HG03066 (cell line): ENCODE results near the gene SECISBP2.
"Not testable (repeated sequence)": the region's sequence is repeated elsewhere in the genome, so short reads cannot be mapped to it uniquely, and the experiment has no call there.

Experiments used
- ATAC-seq: cut with Tn5 transposase; IDR thresholded peaks from one replicate; pipeline ENCODE4 v1.9.1; 2021; ENCODE audit warnings: low read depth; ENCODE audit not compliant: unreplicated experiment

SECISBP2 gene

DNA sequence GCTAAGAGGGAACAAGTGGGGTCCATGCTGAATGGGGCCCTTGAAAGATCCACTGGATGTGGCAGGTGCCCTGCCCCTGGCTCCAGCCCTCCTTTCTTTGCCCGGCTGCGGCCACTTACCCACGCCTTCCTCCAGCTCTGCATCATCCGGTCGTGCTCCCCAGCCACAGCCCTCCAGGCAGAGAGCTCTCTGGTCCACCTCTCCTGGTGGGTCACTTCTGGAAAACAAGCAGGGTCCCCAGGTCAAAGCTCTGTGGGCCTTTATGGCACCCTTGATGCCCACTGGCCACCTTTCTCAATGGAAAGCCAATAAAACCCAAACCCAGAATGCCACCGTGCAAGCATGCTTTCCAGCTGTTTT is 45.0 kb downstream of the SECISBP2 start:
- no peak for ATAC-seq

- no peak for ATAC-seq
Observed at GRCh38 chr9:89363921-89364665, 45.8 kb downstream of the SECISBP2 start.

- ATAC-seq, result no peak
Observed at GRCh38 chr9:89364666-89365531, 46.6 kb downstream of the SECISBP2 start.

- ATAC-seq, result no peak
Observed at GRCh38 chr9:89365532-89365912, 47.2 kb downstream of the SECISBP2 start.

GRCh38 chr9:89366711-89367110 is 48.4 kb downstream of the SECISBP2 start:
- no peak for ATAC-seq

DNA sequence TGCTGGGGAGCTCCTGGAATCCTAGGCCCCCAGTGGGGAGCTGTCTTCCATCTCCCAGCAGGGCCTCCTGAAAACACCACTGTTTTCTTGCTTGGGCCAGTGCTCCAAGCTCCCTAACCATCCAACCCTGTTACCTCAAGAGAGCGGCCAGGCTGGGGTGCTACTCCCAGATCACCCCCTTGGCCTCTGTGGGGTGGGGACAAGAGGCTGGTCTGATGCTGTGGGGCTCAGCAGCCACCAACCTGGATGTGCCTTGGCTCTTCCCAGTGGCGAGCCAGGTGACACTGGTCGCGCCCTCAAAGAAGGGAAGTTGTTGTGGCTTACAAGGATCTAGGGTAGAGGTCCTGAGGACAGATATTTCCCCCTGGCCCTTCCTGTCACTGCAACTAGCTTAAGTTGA is 49.0 kb downstream of the SECISBP2 start:
- no peak for ATAC-seq

GRCh38 chr9:89367726-89368437 is 49.6 kb downstream of the SECISBP2 start:
- no peak for ATAC-seq

DNA sequence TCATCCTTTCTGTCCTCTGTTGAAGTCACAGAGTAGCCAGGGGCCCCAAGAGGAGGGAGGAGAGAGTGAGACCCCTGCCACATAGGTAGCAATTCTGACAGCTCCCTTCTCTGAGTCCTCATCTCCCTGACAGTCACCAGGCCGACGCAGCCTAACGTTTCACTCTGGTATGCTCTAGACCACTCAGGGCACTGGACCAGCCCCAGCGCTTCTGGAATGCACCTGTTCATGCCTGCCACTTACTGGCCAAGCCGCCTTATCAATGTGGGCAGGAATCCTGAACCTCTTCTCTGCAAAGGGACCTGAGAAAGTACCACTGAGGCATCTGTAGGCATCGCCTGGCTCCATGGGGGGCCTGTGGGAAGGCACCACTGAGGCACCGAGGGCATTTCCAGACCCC is 50.2 kb downstream of the SECISBP2 start:
- ATAC-seq, result no peak

- ATAC-seq, result no peak
Observed at GRCh38 chr9:89368978-89369377, 50.7 kb downstream of the SECISBP2 start.

GRCh38 chr9:89370593-89370992 is 52.3 kb downstream of the SECISBP2 start:
- no peak for ATAC-seq

DNA sequence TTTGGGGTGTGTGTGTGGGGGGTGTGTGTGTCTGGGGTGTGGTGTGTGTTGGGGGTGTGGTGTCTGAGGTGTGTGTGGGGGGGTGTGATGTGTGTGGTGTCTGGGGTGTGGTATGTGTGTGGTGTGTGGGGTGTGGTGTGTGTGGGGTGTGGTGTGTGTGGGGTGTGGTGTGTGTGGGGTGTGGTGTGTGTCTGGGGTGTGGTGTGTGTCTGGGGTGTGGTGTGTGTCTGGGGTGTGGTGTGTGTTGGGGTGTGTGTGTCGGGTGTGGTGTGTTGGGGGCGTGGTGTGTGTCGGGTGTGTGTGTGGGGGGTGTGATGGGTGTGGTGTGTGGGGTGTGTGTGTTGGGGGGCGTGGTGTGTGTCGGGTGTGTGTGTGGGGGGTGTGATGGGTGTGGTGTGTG is 53.5 kb downstream of the SECISBP2 start:
- ATAC-seq, result not testable (repeated sequence)

- no peak for ATAC-seq
Observed at GRCh38 chr9:89372230-89372816, 54.0 kb downstream of the SECISBP2 start.

DNA sequence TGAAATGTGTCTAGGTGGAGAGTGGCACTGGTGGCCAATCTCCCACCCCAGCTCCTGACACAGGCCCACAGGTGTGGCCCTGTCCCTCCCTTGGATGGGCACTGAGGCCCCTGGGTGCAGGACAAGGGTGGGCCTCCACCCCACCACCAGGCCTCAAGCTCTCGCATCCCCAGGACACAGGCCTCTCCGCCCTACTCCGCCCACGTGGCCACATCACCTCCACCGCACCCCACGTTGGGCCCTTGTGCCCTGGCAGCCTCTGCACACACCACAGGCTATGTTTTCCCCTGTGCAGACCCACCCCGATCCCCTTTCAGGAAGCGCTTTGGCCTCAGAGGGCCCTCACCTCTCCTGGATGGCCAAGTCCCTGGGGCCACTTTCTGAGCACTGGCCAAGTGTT is 54.7 kb downstream of the SECISBP2 start:
- ATAC-seq, result no peak

DNA sequence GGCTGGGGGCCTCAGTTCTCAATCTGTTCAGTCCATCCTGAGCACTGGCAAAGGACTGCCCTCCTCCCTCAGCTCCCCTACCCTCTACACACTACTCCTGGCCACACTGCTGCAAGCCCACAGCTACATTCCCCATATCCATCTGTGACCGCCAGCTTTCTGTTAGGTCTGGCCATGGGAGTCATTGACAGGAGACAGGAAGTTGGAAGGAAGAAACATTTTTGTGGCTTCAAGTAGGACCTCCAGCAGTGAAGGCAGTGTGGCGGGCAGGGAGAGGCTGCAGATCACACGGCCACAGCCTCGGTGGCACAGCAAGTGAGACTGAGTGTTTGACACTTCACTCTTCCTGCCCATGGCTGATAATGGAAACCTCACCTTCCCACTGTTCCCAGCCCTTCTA is 55.9 kb downstream of the SECISBP2 start:
- ATAC-seq, result no peak

DNA sequence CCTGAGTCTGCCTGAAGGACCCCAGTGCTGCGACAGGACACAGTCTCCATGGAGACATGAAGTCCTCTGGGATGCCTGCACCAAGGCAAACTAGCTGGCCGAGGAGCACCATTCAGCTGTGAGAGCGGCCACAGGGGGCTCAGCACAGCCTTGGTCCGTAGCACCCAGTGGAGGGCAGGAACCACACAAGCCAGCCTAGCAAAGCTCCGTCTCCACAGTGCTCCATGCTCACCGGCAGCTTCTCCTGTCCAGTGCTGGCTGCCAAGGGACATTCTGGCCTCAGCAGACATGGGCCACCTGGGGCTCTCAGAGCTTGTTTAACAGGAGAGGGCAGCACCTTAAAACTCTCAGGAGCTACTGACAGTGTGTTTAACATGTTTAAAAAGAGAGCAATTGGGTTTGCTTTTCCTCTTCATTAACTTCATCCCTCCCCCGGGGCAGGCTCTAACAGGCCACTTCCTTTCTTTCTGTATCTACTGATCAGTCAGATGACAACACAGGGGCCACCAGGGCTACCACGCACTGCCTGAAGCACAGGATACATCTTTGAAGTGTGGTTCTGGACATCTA is 57.0 kb downstream of the SECISBP2 start:
- ATAC-seq, result peak; percentile 62

GRCh38 chr9:89376286-89376685 is 58.0 kb downstream of the SECISBP2 start:
- no peak for ATAC-seq

GRCh38 chr9:89376741-89377351 is 58.5 kb downstream of the SECISBP2 start:
- ATAC-seq, result no peak

GRCh38 chr9:89377411-89377810 is 59.1 kb downstream of the SECISBP2 start:
- ATAC-seq, result no peak

DNA sequence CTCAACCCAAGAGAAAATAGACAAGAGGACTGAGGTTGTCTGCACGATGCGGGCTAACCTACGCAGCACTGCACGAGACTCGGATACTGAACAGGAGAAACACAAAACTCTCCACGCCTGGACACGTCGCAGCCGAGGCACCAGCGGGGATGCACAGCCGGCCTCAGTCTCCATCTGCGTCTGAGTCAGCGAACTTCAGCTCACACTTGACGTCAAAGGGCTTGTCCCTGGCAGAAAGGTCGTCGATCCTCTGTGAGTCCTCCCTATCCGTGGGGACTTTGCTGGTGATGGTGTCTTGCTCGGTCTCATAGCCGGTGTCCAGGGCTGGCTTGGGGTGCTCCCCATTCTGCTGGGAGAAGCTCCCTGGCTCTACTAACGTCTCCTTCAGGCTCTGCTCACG is 60.2 kb downstream of the SECISBP2 start:
- ATAC-seq, result no peak

GRCh38 chr9:89379031-89379430 is 60.7 kb downstream of the SECISBP2 start:
- ATAC-seq, result no peak
